ENCODE measurements around the gene USP17L30. TPM values are rescaled to one million over a fixed set of nuclear protein-coding genes. Genes with fewer than 3 reads are reported as not detected.

USP17L30 gene, protein sequence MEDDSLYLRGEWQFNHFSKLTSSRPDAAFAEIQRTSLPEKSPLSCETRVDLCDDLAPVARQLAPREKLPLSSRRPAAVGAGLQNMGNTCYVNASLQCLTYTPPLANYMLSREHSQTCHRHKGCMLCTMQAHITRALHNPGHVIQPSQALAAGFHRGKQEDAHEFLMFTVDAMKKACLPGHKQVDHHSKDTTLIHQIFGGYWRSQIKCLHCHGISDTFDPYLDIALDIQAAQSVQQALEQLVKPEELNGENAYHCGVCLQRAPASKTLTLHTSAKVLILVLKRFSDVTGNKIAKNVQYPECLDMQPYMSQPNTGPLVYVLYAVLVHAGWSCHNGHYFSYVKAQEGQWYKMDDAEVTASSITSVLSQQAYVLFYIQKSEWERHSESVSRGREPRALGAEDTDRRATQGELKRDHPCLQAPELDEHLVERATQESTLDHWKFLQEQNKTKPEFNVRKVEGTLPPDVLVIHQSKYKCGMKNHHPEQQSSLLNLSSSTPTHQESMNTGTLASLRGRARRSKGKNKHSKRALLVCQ
- not detected for total RNA-seq

DNA sequence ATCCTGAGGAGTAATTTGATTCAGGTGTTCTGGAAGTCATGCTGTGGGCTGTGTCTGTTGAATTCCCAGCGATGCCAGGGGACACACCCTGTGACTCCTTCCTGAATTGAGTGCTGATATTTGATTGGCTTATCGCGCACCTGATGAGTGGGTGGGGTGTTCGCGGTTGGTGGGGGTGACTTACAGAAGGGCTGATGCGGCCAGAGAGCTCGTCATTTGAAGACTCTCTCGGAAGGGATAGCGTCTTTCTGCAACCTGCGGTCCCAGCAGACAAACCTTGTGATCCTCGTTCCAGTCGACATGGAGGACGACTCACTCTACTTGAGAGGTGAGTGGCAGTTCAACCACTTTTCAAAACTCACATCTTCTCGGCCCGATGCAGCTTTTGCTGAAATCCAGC is at the start of gene USP17L30:
Gene USP17L30, plus strand, starts transcription at position 301 of the 400 bp plus-strand sequence. Its CDS starts 0 bp downstream, at position 301.

DNA sequence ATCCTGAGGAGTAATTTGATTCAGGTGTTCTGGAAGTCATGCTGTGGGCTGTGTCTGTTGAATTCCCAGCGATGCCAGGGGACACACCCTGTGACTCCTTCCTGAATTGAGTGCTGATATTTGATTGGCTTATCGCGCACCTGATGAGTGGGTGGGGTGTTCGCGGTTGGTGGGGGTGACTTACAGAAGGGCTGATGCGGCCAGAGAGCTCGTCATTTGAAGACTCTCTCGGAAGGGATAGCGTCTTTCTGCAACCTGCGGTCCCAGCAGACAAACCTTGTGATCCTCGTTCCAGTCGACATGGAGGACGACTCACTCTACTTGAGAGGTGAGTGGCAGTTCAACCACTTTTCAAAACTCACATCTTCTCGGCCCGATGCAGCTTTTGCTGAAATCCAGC is 38.1 kb upstream of the USP17L30 start, which contains the start of gene USP17L24:
Gene USP17L24, plus strand, starts transcription at position 301 of the 400 bp plus-strand sequence. Its CDS starts 0 bp downstream, at position 301.

DNA sequence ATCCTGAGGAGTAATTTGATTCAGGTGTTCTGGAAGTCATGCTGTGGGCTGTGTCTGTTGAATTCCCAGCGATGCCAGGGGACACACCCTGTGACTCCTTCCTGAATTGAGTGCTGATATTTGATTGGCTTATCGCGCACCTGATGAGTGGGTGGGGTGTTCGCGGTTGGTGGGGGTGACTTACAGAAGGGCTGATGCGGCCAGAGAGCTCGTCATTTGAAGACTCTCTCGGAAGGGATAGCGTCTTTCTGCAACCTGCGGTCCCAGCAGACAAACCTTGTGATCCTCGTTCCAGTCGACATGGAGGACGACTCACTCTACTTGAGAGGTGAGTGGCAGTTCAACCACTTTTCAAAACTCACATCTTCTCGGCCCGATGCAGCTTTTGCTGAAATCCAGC is 33.3 kb upstream of the USP17L30 start, which contains the start of gene USP17L25:
Gene USP17L25, plus strand, starts transcription at position 301 of the 400 bp plus-strand sequence. Its CDS starts 0 bp downstream, at position 301.

DNA sequence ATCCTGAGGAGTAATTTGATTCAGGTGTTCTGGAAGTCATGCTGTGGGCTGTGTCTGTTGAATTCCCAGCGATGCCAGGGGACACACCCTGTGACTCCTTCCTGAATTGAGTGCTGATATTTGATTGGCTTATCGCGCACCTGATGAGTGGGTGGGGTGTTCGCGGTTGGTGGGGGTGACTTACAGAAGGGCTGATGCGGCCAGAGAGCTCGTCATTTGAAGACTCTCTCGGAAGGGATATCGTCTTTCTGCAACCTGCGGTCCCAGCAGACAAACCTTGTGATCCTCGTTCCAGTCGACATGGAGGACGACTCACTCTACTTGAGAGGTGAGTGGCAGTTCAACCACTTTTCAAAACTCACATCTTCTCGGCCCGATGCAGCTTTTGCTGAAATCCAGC is 28.6 kb upstream of the USP17L30 start, which contains the start of gene USP17L26:
Gene USP17L26, plus strand, starts transcription at position 301 of the 400 bp plus-strand sequence. Its CDS starts 0 bp downstream, at position 301.

DNA sequence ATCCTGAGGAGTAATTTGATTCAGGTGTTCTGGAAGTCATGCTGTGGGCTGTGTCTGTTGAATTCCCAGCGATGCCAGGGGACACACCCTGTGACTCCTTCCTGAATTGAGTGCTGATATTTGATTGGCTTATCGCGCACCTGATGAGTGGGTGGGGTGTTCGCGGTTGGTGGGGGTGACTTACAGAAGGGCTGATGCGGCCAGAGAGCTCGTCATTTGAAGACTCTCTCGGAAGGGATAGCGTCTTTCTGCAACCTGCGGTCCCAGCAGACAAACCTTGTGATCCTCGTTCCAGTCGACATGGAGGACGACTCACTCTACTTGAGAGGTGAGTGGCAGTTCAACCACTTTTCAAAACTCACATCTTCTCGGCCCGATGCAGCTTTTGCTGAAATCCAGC is 23.8 kb upstream of the USP17L30 start, which contains the start of gene USP17L5:
Gene USP17L5, plus strand, starts transcription at position 301 of the 400 bp plus-strand sequence. Its CDS starts 0 bp downstream, at position 301.

DNA sequence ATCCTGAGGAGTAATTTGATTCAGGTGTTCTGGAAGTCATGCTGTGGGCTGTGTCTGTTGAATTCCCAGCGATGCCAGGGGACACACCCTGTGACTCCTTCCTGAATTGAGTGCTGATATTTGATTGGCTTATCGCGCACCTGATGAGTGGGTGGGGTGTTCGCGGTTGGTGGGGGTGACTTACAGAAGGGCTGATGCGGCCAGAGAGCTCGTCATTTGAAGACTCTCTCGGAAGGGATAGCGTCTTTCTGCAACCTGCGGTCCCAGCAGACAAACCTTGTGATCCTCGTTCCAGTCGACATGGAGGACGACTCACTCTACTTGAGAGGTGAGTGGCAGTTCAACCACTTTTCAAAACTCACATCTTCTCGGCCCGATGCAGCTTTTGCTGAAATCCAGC is 19.1 kb upstream of the USP17L30 start, which contains the start of gene USP17L27:
Gene USP17L27, plus strand, starts transcription at position 301 of the 400 bp plus-strand sequence. Its CDS starts 0 bp downstream, at position 301.

DNA sequence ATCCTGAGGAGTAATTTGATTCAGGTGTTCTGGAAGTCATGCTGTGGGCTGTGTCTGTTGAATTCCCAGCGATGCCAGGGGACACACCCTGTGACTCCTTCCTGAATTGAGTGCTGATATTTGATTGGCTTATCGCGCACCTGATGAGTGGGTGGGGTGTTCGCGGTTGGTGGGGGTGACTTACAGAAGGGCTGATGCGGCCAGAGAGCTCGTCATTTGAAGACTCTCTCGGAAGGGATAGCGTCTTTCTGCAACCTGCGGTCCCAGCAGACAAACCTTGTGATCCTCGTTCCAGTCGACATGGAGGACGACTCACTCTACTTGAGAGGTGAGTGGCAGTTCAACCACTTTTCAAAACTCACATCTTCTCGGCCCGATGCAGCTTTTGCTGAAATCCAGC is 14.3 kb upstream of the USP17L30 start, which contains the start of gene USP17L28:
Gene USP17L28, plus strand, starts transcription at position 301 of the 400 bp plus-strand sequence. Its CDS starts 0 bp downstream, at position 301.

DNA sequence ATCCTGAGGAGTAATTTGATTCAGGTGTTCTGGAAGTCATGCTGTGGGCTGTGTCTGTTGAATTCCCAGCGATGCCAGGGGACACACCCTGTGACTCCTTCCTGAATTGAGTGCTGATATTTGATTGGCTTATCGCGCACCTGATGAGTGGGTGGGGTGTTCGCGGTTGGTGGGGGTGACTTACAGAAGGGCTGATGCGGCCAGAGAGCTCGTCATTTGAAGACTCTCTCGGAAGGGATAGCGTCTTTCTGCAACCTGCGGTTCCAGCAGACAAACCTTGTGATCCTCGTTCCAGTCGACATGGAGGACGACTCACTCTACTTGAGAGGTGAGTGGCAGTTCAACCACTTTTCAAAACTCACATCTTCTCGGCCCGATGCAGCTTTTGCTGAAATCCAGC is 9.6 kb upstream of the USP17L30 start, which contains the start of gene USP17L29:
Gene USP17L29, plus strand, starts transcription at position 301 of the 400 bp plus-strand sequence. Its CDS starts 0 bp downstream, at position 301.

Small RNA genes lying within 50 kb of the gene (small RNA-seq; reads per million reads assigned to genes)
- gene RNA5SP153, result not detected

Other genes starting within 250 kb of the USP17L30 start
- gene FAM90A26, start 192.7 kb upstream of the USP17L30 start, total RNA-seq, result not detected
- not detected for gene USP17L10, start 152.5 kb upstream of the USP17L30 start, total RNA-seq
- gene USP17L11, start 147.7 kb upstream of the USP17L30 start, total RNA-seq, result not detected
- gene USP17L12, start 143.0 kb upstream of the USP17L30 start, total RNA-seq, result not detected
- not detected for gene USP17L13, start 138.2 kb upstream of the USP17L30 start, total RNA-seq
- not detected for gene USP17L15, start 128.7 kb upstream of the USP17L30 start, total RNA-seq
- gene USP17L17, start 119.2 kb upstream of the USP17L30 start, total RNA-seq, result not detected
- not detected for gene USP17L18, start 114.5 kb upstream of the USP17L30 start, total RNA-seq
- not detected for gene USP17L19, start 109.8 kb upstream of the USP17L30 start, total RNA-seq
- not detected for gene USP17L20, start 105.0 kb upstream of the USP17L30 start, total RNA-seq
- gene USP17L21, start 100.3 kb upstream of the USP17L30 start, total RNA-seq, result not detected
- gene USP17L22, start 95.5 kb upstream of the USP17L30 start, total RNA-seq, result not detected
- gene USP17L24, start 38.0 kb upstream of the USP17L30 start, total RNA-seq, result not detected
- not detected for gene USP17L25, start 33.2 kb upstream of the USP17L30 start, total RNA-seq
- gene USP17L26, start 28.5 kb upstream of the USP17L30 start, total RNA-seq, result not detected
- not detected for gene USP17L5, start 23.7 kb upstream of the USP17L30 start, total RNA-seq
- gene USP17L27, start 19.0 kb upstream of the USP17L30 start, total RNA-seq, result not detected
- gene USP17L28, start 14.2 kb upstream of the USP17L30 start, total RNA-seq, result not detected
- gene USP17L29, start 9.5 kb upstream of the USP17L30 start, total RNA-seq, result not detected
- gene DEFB131A, start 81.3 kb downstream of the USP17L30 start, total RNA-seq, result not detected